Adrenal gland (tissue), 12 donors: ENCODE measurements around the gene PTPRN2. TPM values are rescaled to one million over a fixed set of nuclear protein-coding genes. Genes with fewer than 3 reads are reported as not detected.

ENCODE experiments used
- DNase-seq, 7 donors: peaks; one replicate each; pipeline ENCODE4 v3.0.0-alpha.2; 2019 to 2020
- H3K27ac ChIP-seq, 5 donors: fragments of 200-600 bp; sonication (generic) in 4 of 5; 1 replicate in 3 of 5; 2 replicates in 2 of 5; pipeline versions ENCODE4 v1.5.1 to v1.8.0; 2016 to 2020; ENCODE audit warnings: mild to moderate bottlenecking in 1 of 5
- H3K27me3 ChIP-seq: fragments of 200-600 bp; 2 replicates; pipeline ENCODE4 v1.8.0; 2021
- H3K36me3 ChIP-seq, 2 donors: fragments of 200-600 bp; replicated peaks in 1 of 2; 1 replicate in 1 of 2; 2 replicates in 1 of 2; pipeline versions ENCODE4 v1.5.1 to v1.8.0; 2018 to 2022
- H3K4me1 ChIP-seq, 2 donors: fragments of 200-600 bp; replicated peaks in 1 of 2; 1 replicate in 1 of 2; 2 replicates in 1 of 2; pipeline versions ENCODE4 v1.5.1 to v1.8.0; 2018 to 2021
- H3K4me3 ChIP-seq, 4 donors: fragments of 200-600 bp; sonication (generic) in 3 of 4; one replicate each; pipeline ENCODE4 v1.5.1; 2016 to 2018
- H3K9me3 ChIP-seq, 3 donors: fragments of 200-600 bp; sonication (generic) in 1 of 3; replicated peaks in 1 of 3; 1 replicate in 2 of 3; 2 replicates in 1 of 3; pipeline versions ENCODE4 v1.5.1 to v1.8.0; 2016 to 2021
- POLR2A ChIP-seq, 2 donors: fragments of 450-650 bp; IDR thresholded peaks; one replicate each; pipeline ENCODE4 v1.6.1; 2017; ENCODE audit warnings: antibody characterized with exemption in 2 of 2, mild to moderate bottlenecking in 2 of 2, moderate library complexity in 1 of 2
- WGBS, 4 donors: extraction: QIAGEN DNeasy Blood & Tissue Kit in 2 of 4; methylation state at CpG; one replicate each; pipeline versions ENCODE4 v1.1.5 to v1.1.7; 2013 to 2017; 5-methylcytosine and 5-hydroxymethylcytosine counted together
- intact Hi-C, 2 donors: fragments of 100-400 bp; cut with DNase I; formaldehyde crosslinking; loops; one replicate each; pipeline versions ENCODE4 v1.14.1 to v1.15.0; 2022 to 2023
- polyA plus RNA-seq, 3 donors: library from polyadenylated mRNA; stranded (reverse); fragments of 200-250 nt in 2 of 3; fragments of 350-450 nt in 1 of 3; fragmentation: Illumina TruSeq in 1 of 3; extraction: RNeasy Lipid Tissue Mini Kit (QIAGEN cat#74804) in 1 of 3; gene quantifications; one replicate each; pipeline ENCODE4 v1.2.3, GENCODE V29; 2013 to 2014
- total RNA-seq, 9 donors: library from RNA; depleted of rRNA in 4 of 9; stranded (reverse); fragments of >200 nt in 4 of 9; fragments of 120-200 nt in 1 of 9; fragmentation: NEBNext Ultra II Directional in 1 of 9; extraction: Animal tissue kit (Norgen Biotek cat#: 25700) in 1 of 9; gene quantifications; one replicate each; pipeline versions ENCODE4 v1.1.0 to v1.2.4, GENCODE V29; 2013 to 2023
- TF ChIP-seq, protein P1 (sequence below), 6 experiments: fragments of 450-650 bp in 4 of 6; fragments of 200-600 bp in 2 of 6; sonication (generic) in 1 of 6; IDR thresholded peaks; 1 replicate in 5 of 6; 2 replicates in 1 of 6; pipeline versions ENCODE4 v1.5.1 to v1.8.0; 2016 to 2021; ENCODE audit warnings: antibody characterized with exemption in 6 of 6, mild to moderate bottlenecking in 2 of 6, moderate library complexity in 1 of 6
- donor health status: healthy with polysubstance abuse.
- donor health status: Bipolar disorder and iron deficiency.
- donor health status: DM: yes; HTN: yes; CAD: no.
- donor health status: DM: no; HTN: no; CAD: no.
- donor health status: DM: no; HTN: no; CAD: no.
- donor health status: DM: yes; HTN: yes; CAD: no.

PTPRN2 gene
- total and polyA plus RNA-seq, 12 donors: 2.2 to 16.2 (median 3.4) TPM

- intact Hi-C loops: no loop called here
- H3K27ac ChIP-seq: no peak overlapping the region
- H3K4me3 ChIP-seq: peak overlapping the region in 1 of 4 donors; percentile 42
- DNase-seq: no peak
- WGBS, 4 donors: 72 to 84% (median 76%) methylated on average over 29 to 33 of the region's 33 CpGs
- no peaks in the 10 kb centered on the region for H3K27me3 ChIP-seq
- no peak for TF ChIP-seq POLR2A (IDR thresholded peaks at IDR 0.05)
- TF ChIP-seq, protein P1, sequence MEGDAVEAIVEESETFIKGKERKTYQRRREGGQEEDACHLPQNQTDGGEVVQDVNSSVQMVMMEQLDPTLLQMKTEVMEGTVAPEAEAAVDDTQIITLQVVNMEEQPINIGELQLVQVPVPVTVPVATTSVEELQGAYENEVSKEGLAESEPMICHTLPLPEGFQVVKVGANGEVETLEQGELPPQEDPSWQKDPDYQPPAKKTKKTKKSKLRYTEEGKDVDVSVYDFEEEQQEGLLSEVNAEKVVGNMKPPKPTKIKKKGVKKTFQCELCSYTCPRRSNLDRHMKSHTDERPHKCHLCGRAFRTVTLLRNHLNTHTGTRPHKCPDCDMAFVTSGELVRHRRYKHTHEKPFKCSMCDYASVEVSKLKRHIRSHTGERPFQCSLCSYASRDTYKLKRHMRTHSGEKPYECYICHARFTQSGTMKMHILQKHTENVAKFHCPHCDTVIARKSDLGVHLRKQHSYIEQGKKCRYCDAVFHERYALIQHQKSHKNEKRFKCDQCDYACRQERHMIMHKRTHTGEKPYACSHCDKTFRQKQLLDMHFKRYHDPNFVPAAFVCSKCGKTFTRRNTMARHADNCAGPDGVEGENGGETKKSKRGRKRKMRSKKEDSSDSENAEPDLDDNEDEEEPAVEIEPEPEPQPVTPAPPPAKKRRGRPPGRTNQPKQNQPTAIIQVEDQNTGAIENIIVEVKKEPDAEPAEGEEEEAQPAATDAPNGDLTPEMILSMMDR (IDR thresholded peaks at IDR 0.05): no peak
- H3K36me3 ChIP-seq: no peaks in the 10 kb centered on the region
- no peaks in the 10 kb centered on the region for H3K9me3 ChIP-seq
- H3K4me1 ChIP-seq: peaks cover 0 to 4% of the 10 kb centered on the region in 2 donors
Measured at GRCh38 chr7:157612009-157612663, 975.5 kb downstream of the PTPRN2 start.

DNA sequence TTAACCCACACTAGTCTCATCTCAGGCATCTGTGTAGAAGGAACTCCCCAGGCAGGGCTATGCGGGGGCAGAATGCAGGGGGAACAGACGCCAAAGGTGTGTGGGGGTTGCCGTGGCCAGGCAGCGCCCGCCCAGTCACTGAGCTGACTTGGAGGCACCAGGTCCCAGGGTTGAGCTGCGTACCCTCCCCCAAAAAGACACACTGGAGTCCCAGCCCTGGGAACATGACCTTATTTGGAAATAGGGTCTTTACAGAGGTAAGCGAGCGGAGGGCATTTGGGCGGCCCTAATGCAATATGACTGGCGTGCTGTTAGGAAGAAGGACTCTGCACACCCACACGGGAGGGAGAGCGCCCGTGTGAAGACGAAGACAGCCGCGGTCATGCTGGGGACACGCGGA is 976.3 kb downstream of the PTPRN2 start:
- no peak overlapping the region for H3K27ac ChIP-seq
- no peaks in the 10 kb centered on the region for H3K36me3 ChIP-seq
- H3K4me1 ChIP-seq: peaks cover 0 to 4% of the 10 kb centered on the region in 2 donors
- no peak overlapping the region for H3K4me3 ChIP-seq
- no peak for DNase-seq
- no peaks in the 10 kb centered on the region for H3K9me3 ChIP-seq
- no peak for TF ChIP-seq POLR2A (IDR thresholded peaks at IDR 0.05)
- TF ChIP-seq, protein P1 (IDR thresholded peaks at IDR 0.05): no peak
- intact Hi-C loops: no loop called here
- no peaks in the 10 kb centered on the region for H3K27me3 ChIP-seq
- WGBS, 4 donors: 83 to 96% (median 89%) methylated on average over 14 to 18 of the region's 18 CpGs

DNA sequence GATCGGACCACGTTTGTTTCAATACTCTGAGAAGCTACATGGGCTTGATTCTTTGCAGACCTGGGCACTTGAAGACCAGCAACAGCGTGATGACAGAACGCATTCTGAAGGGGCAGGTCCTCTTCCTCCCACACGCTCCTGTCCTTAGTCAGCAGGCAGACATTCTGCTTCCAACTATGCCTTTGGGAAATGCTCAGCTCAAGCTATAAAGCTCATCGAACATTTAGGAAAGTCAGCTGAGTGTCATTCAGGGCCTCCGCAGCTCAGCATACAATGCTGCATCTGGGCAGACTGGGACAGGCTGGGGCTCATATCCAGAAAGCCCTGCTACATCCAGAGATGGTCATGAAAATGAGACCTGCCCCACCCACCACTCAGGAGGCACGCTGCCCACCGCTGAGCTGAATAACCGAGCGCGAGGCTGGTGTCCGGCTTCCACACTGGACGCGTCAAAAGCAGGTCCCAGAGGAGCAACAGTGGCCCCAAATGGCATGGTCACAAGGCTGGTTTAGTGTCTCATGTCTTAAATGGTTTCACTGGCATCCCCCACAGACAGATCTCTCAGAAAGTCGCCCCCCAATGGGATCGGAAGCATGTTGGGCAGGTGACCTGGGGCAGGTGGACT is 976.8 kb downstream of the PTPRN2 start:
- Histone ChIP-seq H3K4me1 (peaks cover 0 to 4% of the 10 kb centered on the region in 2 donors), H3K27me3 (no peaks in the 10 kb centered on the region), H3K36me3 (no peaks in the 10 kb centered on the region), H3K27ac (no peak overlapping the region), H3K4me3 (no peak overlapping the region), H3K9me3 (no peaks in the 10 kb centered on the region)
- 81 to 91% (median 87%) methylated on average over 13 to 17 of the region's 17 CpGs for WGBS, 4 donors
- intact Hi-C loops: no loop called here
- DNase-seq: no peak
- TF ChIP-seq, protein P1 (IDR thresholded peaks at IDR 0.05): no peak
- no peak for TF ChIP-seq POLR2A (IDR thresholded peaks at IDR 0.05)

DNA sequence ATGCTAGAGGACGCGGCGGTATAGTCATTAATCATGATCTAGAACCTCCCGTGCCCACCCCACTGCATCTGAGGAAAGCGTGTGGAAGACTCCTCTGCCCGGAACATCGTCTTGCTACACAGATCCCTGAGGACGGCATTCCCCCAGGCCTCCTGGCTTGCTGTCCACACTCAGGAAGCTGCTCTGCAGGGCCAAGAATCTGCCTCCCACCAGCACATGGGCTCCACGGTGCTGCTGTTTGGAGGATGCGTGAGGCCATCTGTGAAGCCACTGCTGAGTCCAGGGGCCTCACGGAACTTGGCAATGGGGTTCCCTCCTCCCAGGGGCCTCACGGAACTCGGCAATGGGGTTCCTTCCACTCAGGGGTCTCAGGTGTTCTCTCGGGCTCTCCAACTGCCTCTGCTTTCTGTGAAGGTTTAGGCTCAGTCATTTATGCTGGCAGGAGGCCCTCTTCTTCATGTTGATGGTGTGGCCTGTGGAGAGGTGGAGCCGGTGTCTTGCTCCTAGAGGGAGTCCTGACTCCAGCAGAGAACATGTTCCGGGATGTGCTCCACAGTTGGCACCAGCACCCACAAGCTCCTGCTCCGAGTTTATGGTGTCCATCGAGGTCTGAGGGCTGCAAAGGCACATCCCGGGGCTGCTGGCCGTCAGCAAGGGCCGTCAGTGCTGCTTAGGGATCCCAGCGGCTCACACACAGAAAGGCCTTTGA is 977.5 kb downstream of the PTPRN2 start:
- TF ChIP-seq, protein P1 (IDR thresholded peaks at IDR 0.05): no peak
- no peak for TF ChIP-seq POLR2A (IDR thresholded peaks at IDR 0.05)
- peaks cover 0 to 4% of the 10 kb centered on the region in 2 donors for H3K4me1 ChIP-seq
- no peak overlapping the region for H3K4me3 ChIP-seq
- intact Hi-C loops: no loop called here
- H3K9me3 ChIP-seq: no peaks in the 10 kb centered on the region
- H3K27ac ChIP-seq: no peak overlapping the region
- no peak for DNase-seq
- H3K36me3 ChIP-seq: no peaks in the 10 kb centered on the region
- H3K27me3 ChIP-seq: no peaks in the 10 kb centered on the region
- WGBS, 4 donors: 80 to 87% (median 85%) methylated on average over 12 to 22 of the region's 22 CpGs
